ENCODE data around the gene NLRP1.

- TF ChIP-seq FOXP2 (optimal IDR thresholded peaks at IDR 0.05; ENCODE audit: borderline replicate concordance, extremely low read depth, extremely low read length, insufficient read depth) (no peak), SIN3A (IDR thresholded peaks at IDR 0.05; ENCODE audit: borderline replicate concordance, insufficient read depth, low read length) (no peak), POLR2AphosphoS5 (IDR thresholded peaks at IDR 0.05; ENCODE audit: low read depth, low read length) (no peak)
These were observed 29.1 kb downstream of the NLRP1 start for GRCh38 chr17:5555254-5555653.
